Measurements from ENCODE around the gene RNF19B. TPM values are rescaled to one million over a fixed set of nuclear protein-coding genes. Genes with fewer than 3 reads are reported as not detected.

The RNF19B gene
- total RNA-seq, 2 donors from 2014 or later = 7.5 to 19.8 TPM

- intact Hi-C loops (cut with DNase I) = no loop called here
- Histone ChIP-seq H3K4me1 (peaks cover 27% of the 10 kb centered on the region), H3K27ac (peak overlapping the region; percentile 49 to 95 (median 89)), H3K36me3 (replicated peaks in 1 of 2; ENCODE audit: insufficient read depth in 1 of 2, low read depth in 2 of 2) (no peaks in the 10 kb centered on the region), H3K27me3 (no peaks in the 10 kb centered on the region), H3K9me3 (no peaks in the 10 kb centered on the region), H3K4me3 (peak overlapping the region; percentile 68 to 88)
- peak; percentile 57 to 67 (median 62) for DNase-seq
- ATAC-seq = peak; percentile 15
- TF ChIP-seq POLR2A (IDR thresholded peaks at IDR 0.05) (peak in 1 of 3 donors; percentile 8), CTCF (IDR thresholded peaks at IDR 0.05) (peak in 3 of 7 experiments; percentile 11 to 19 (median 16))
- 0% methylated on average over 3 to 76 of the region's 78 CpGs for WGBS, 2 donors
These were observed 706 bp downstream of the RNF19B start for GRCh38 chr1:32963746-32964460.

- intact Hi-C loops (cut with DNase I) = no loop called here
- no peaks in the 10 kb centered on the region for H3K27me3 ChIP-seq
- no peak for ATAC-seq
- peaks cover 27% of the 10 kb centered on the region for H3K4me1 ChIP-seq
- no peaks in the 10 kb centered on the region for H3K36me3 ChIP-seq (replicated peaks in 1 of 2; ENCODE audit: insufficient read depth in 1 of 2, low read depth in 2 of 2)
- 29 to 37% methylated on average over 6 of the region's 6 CpGs for WGBS, 2 donors
- H3K9me3 ChIP-seq = no peaks in the 10 kb centered on the region
- H3K4me3 ChIP-seq = no peak overlapping the region
- no peak for DNase-seq
- TF ChIP-seq POLR2A (IDR thresholded peaks at IDR 0.05) (no peak), CTCF (IDR thresholded peaks at IDR 0.05) (no peak)
- peak overlapping the region in 3 of 4 donors; percentile 27 to 60 (median 45) for H3K27ac ChIP-seq
These were observed 2.2 kb downstream of the RNF19B start for GRCh38 chr1:32962248-32962896.

DNA sequence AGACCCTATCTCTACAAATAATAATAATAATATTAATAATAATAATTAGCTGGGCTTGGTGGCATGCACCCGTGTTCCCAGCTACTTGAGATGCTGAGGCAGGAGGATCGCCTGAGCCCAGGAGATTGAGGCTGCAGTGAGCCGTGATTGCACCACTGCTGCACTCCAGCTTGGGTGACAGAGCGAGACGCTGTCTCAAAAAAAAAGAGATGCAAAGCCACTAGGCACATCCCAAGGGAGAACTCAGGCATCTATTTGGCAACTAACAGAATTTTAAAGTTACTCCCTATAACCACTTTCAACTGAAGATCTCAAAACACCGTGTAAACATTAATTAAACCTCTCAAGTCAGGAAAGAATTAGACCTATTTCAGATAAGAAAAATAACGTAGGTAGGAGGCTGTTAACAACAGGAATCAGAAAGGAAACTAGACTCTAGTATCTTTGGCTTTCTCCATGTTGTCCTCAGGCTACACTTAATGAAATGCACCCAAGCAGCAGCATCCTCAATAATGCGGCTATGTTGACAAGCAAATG, 3.7 kb downstream of the RNF19B start:
- H3K4me3 ChIP-seq = no peak overlapping the region
- TF ChIP-seq POLR2A (IDR thresholded peaks at IDR 0.05) = no peak
- intact Hi-C loops (cut with DNase I) = no loop called here
- WGBS, 2 donors = 67 to 73% methylated on average over 8 of the region's 8 CpGs
- H3K9me3 ChIP-seq = no peaks in the 10 kb centered on the region
- DNase-seq = no peak
- H3K36me3 ChIP-seq (replicated peaks in 1 of 2; ENCODE audit: insufficient read depth in 1 of 2, low read depth in 2 of 2) = no peaks in the 10 kb centered on the region
- no peak for ATAC-seq
- H3K4me1 ChIP-seq = peaks cover 27% of the 10 kb centered on the region
- no peaks in the 10 kb centered on the region for H3K27me3 ChIP-seq
- no peak overlapping the region for H3K27ac ChIP-seq

GRCh38 chr1:32960342-32960741, 4.3 kb downstream of the RNF19B start:
- ATAC-seq (no peak), DNase-seq (no peak)
- H3K4me1 ChIP-seq = peaks cover 26% of the 10 kb centered on the region
- no peak for TF ChIP-seq POLR2A (IDR thresholded peaks at IDR 0.05)
- TF ChIP-seq CTCF (IDR thresholded peaks at IDR 0.05) = no peak
- H3K36me3 ChIP-seq (replicated peaks in 1 of 2; ENCODE audit: insufficient read depth in 1 of 2, low read depth in 2 of 2) = no peaks in the 10 kb centered on the region
- 21 to 26% methylated on average over 2 of the region's 2 CpGs for WGBS, 2 donors
- intact Hi-C loops (cut with DNase I) = no loop called here
- no peaks in the 10 kb centered on the region for H3K27me3 ChIP-seq
- no peak overlapping the region for H3K4me3 ChIP-seq
- no peak overlapping the region for H3K27ac ChIP-seq
- H3K9me3 ChIP-seq = no peaks in the 10 kb centered on the region

DNA sequence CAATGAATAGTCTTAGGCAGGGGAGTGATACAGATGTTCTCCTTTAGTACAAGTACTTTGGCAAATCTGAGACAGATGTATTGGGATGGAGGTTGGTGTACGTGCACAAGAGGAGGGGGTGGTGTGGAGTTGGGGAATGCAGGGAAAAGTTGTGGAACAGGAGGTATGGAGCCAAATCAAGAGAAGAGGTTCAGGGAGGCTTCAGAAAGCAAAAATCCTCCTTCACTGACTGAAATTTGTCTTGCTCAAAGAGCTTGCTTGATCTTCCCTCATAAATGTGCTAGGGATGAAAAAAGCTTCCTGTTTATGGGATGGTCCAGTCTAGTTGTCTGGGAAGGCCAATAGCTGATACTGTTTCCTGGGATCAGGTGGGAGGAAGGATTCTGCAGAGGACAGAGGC, 5.8 kb downstream of the RNF19B start:
- intact Hi-C loops (cut with DNase I) = no loop called here
- no peaks in the 10 kb centered on the region for H3K27me3 ChIP-seq
- no peak for DNase-seq
- 86 to 94% methylated on average over 1 of the region's 1 CpG for WGBS, 2 donors
- H3K4me1 ChIP-seq = peaks cover 22% of the 10 kb centered on the region
- H3K27ac ChIP-seq = no peak overlapping the region
- ATAC-seq = no peak
- no peaks in the 10 kb centered on the region for H3K9me3 ChIP-seq
- H3K4me3 ChIP-seq = no peak overlapping the region
- TF ChIP-seq POLR2A (IDR thresholded peaks at IDR 0.05) (no peak), CTCF (IDR thresholded peaks at IDR 0.05) (no peak)
- no peaks in the 10 kb centered on the region for H3K36me3 ChIP-seq (replicated peaks in 1 of 2; ENCODE audit: insufficient read depth in 1 of 2, low read depth in 2 of 2)

Data from body of pancreas (tissue), 4 donors.